IPS-15b (cell line): ENCODE results near the gene LRRC8B.

Experiments
- H3K27me3 ChIP-seq: one replicate; pipeline ENCODE4 v1.6.1; 2013; ENCODE audit warnings: low read length; ENCODE audit not compliant: control insufficient read depth, insufficient read depth
- H3K36me3 ChIP-seq: one replicate; pipeline ENCODE4 v1.6.1; 2013; ENCODE audit warnings: low read length; ENCODE audit not compliant: control insufficient read depth, insufficient read depth
- H3K4me1 ChIP-seq: one replicate; pipeline ENCODE4 v1.6.1; 2013; ENCODE audit warnings: mild to moderate bottlenecking, low read length; ENCODE audit not compliant: control insufficient read depth, insufficient read depth
- H3K4me3 ChIP-seq: one replicate; pipeline ENCODE4 v1.5.1; 2013; ENCODE audit warnings: low read depth, low read length
- H3K9ac ChIP-seq: one replicate; pipeline ENCODE4 v1.6.1; 2013; ENCODE audit warnings: low read depth, mild to moderate bottlenecking, low read length
- H3K9me3 ChIP-seq: one replicate; pipeline ENCODE4 v1.6.1; 2013; ENCODE audit warnings: mild to moderate bottlenecking, low read length; ENCODE audit not compliant: control insufficient read depth, insufficient read depth

Gene LRRC8B

GRCh38 chr1:89594096-89594740 lies 69.6 kb downstream of the LRRC8B start:
- Histone ChIP-seq H3K27me3 (no peaks in the 10 kb centered on the region), H3K4me1 (peaks cover 24% of the 10 kb centered on the region), H3K4me3 (no peak overlapping the region), H3K36me3 (no peaks in the 10 kb centered on the region), H3K9ac (no peak overlapping the region), H3K9me3 (no peaks in the 10 kb centered on the region)

GRCh38 chr1:89596698-89597097 lies 72.1 kb downstream of the LRRC8B start:
- H3K27me3 ChIP-seq, result no peaks in the 10 kb centered on the region
- no peak overlapping the region for H3K9ac ChIP-seq
- no peaks in the 10 kb centered on the region for H3K9me3 ChIP-seq
- peaks cover 20% of the 10 kb centered on the region for H3K4me1 ChIP-seq
- no peak overlapping the region for H3K4me3 ChIP-seq
- no peaks in the 10 kb centered on the region for H3K36me3 ChIP-seq

- no peaks in the 10 kb centered on the region for H3K36me3 ChIP-seq
- H3K9ac ChIP-seq, result no peak overlapping the region
- H3K4me1 ChIP-seq, result peaks cover 20% of the 10 kb centered on the region
- H3K9me3 ChIP-seq, result no peaks in the 10 kb centered on the region
- H3K4me3 ChIP-seq, result no peak overlapping the region
- H3K27me3 ChIP-seq, result no peaks in the 10 kb centered on the region
These were observed 74.1 kb downstream of the LRRC8B start for GRCh38 chr1:89598450-89599331.

- no peak overlapping the region for H3K4me3 ChIP-seq
- no peaks in the 10 kb centered on the region for H3K36me3 ChIP-seq
- H3K9me3 ChIP-seq, result no peaks in the 10 kb centered on the region
- H3K27me3 ChIP-seq, result no peaks in the 10 kb centered on the region
- no peak overlapping the region for H3K9ac ChIP-seq
- H3K4me1 ChIP-seq, result peaks cover 16% of the 10 kb centered on the region
These were observed 74.7 kb downstream of the LRRC8B start for GRCh38 chr1:89599332-89599630.

GRCh38 chr1:89600451-89601224 lies 76.0 kb downstream of the LRRC8B start:
- Histone ChIP-seq H3K4me3 (no peak overlapping the region), H3K4me1 (peaks cover 14% of the 10 kb centered on the region), H3K27me3 (no peaks in the 10 kb centered on the region), H3K9me3 (no peaks in the 10 kb centered on the region), H3K36me3 (no peaks in the 10 kb centered on the region), H3K9ac (no peak overlapping the region)

- no peaks in the 10 kb centered on the region for H3K27me3 ChIP-seq
- no peak overlapping the region for H3K9ac ChIP-seq
- H3K36me3 ChIP-seq, result no peaks in the 10 kb centered on the region
- peaks cover 9% of the 10 kb centered on the region for H3K4me1 ChIP-seq
- no peaks in the 10 kb centered on the region for H3K9me3 ChIP-seq
- H3K4me3 ChIP-seq, result no peak overlapping the region
These were observed 78.3 kb downstream of the LRRC8B start for GRCh38 chr1:89602871-89603404.

GRCh38 chr1:89603651-89604413 lies 79.2 kb downstream of the LRRC8B start:
- Histone ChIP-seq H3K9me3 (no peaks in the 10 kb centered on the region), H3K36me3 (no peaks in the 10 kb centered on the region), H3K9ac (no peak overlapping the region), H3K4me3 (no peak overlapping the region), H3K4me1 (peaks cover 2% of the 10 kb centered on the region), H3K27me3 (no peaks in the 10 kb centered on the region)

- Histone ChIP-seq H3K4me3 (no peak overlapping the region), H3K9ac (no peak overlapping the region), H3K27me3 (no peaks in the 10 kb centered on the region), H3K9me3 (no peaks in the 10 kb centered on the region), H3K4me1 (no peaks in the 10 kb centered on the region), H3K36me3 (no peaks in the 10 kb centered on the region)
These were observed 79.7 kb downstream of the LRRC8B start for GRCh38 chr1:89604414-89604735.

- H3K4me3 ChIP-seq, result no peak overlapping the region
- H3K27me3 ChIP-seq, result no peaks in the 10 kb centered on the region
- H3K9ac ChIP-seq, result no peak overlapping the region
- H3K4me1 ChIP-seq, result no peaks in the 10 kb centered on the region
- H3K36me3 ChIP-seq, result no peaks in the 10 kb centered on the region
- no peaks in the 10 kb centered on the region for H3K9me3 ChIP-seq
These were observed 81.1 kb downstream of the LRRC8B start for GRCh38 chr1:89605692-89606091.

- Histone ChIP-seq H3K4me3 (no peak overlapping the region), H3K36me3 (no peaks in the 10 kb centered on the region), H3K4me1 (no peaks in the 10 kb centered on the region), H3K9me3 (no peaks in the 10 kb centered on the region), H3K9ac (no peak overlapping the region), H3K27me3 (no peaks in the 10 kb centered on the region)
These were observed 81.8 kb downstream of the LRRC8B start for GRCh38 chr1:89606227-89606980.

- Histone ChIP-seq H3K9me3 (no peaks in the 10 kb centered on the region), H3K4me1 (no peaks in the 10 kb centered on the region), H3K9ac (no peak overlapping the region), H3K27me3 (no peaks in the 10 kb centered on the region), H3K4me3 (no peak overlapping the region), H3K36me3 (no peaks in the 10 kb centered on the region)
These were observed 82.5 kb downstream of the LRRC8B start for GRCh38 chr1:89607156-89607555.
